Measurements from ENCODE around the gene FMO4.

GRCh38 chr1:171335964-171336363 lies 22.0 kb downstream of the FMO4 start:
- TF ChIP-seq CTCF (IDR thresholded peaks at IDR 0.05) (no peak), POLR2A (IDR thresholded peaks at IDR 0.05) (no peak)
